ENCODE data around the gene PKP3. TPM values are rescaled to one million over a fixed set of nuclear protein-coding genes. Genes with fewer than 3 reads are reported as not detected.

Gene PKP3
- total and polyA plus RNA-seq, 2 donors (not counting 1 experiment from before 2014, with no cell fraction given), result 0.78 TPM; not detected in 1

DNA sequence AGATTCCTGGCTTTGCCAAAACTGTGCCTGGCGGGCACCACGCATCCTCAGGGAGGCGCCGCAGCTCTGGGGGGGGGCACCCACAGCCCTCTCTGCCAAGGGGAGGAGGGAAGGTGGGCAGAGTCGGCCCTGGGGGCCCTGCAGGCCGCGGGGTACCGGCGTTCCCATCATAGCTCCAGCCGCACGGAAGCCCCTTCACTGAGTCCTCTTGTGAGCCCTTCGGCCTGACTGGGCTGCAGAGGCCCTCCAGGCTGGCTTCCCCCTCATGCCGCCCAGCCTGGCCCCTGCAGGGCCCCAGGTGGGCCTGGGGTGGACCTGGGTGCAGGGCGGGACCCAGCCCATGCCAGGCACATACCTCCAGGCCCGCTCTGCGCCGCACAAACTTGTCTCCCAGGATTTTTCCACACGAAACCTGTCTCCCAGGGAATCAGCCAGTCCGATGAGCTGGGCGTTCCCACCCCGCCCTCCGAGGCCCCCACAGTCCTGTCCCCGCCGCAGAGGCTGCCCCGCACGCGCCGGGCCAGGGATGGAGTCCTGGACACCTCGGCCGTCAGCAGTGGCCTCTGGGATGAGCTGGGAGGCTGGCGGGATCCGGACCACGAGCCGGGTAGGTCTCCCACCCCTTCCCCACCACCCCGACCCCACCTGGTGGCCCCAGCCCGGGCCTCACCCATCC is 1.8 kb upstream of the PKP3 start:
- CTCF ChIA-PET, result no interaction called here
- no peaks in the 10 kb centered on the region for H3K79me2 ChIP-seq (ENCODE audit: control insufficient read depth, insufficient read depth, low read length)

DNA sequence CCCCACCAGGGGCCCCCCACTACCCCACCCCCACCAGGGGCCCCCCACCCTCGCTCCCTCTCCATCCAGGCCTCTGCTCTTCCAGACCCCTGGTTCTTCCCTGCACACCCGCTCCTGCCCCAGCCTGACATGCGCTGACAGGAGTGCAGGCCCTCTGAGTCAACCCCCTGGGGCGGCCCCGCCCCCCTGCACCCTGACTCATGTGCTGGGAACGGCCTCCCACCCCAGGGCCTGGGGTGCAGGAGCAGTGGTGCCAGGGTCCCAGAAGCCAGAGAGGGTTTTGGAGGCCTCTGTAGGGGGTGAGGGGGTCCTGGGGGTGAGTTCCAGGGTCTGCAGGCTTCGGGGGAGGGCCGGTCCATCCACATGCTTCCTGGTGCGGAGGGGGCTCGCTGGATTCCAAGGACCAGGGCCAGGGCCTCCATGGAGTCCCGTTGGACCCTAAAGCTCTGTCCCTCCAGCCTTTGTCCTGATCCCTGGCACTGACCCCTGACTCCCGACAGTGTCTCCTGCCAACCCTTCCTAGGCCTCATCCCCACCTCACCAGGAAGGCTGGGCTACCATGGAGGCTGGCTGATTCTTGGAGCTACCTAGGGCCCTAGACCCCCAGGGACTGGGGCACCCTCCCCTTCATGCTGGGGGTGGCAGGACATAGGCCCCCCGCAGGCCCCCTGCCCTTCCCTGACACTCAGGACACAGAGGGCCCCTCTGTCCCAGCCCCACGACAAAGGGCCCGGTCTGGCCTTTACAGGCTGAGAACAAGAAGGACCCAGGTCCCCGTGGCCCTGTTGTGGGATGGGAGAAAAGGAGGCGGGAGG is 583 bp upstream of the PKP3 start:
- TF ChIP-seq EZH2 (IDR thresholded peaks at IDR 0.05; ENCODE audit: borderline replicate concordance, insufficient read depth, low read depth, low read length, poor library complexity, severe bottlenecking), result no peak
- TF ChIP-seq, protein P1, sequence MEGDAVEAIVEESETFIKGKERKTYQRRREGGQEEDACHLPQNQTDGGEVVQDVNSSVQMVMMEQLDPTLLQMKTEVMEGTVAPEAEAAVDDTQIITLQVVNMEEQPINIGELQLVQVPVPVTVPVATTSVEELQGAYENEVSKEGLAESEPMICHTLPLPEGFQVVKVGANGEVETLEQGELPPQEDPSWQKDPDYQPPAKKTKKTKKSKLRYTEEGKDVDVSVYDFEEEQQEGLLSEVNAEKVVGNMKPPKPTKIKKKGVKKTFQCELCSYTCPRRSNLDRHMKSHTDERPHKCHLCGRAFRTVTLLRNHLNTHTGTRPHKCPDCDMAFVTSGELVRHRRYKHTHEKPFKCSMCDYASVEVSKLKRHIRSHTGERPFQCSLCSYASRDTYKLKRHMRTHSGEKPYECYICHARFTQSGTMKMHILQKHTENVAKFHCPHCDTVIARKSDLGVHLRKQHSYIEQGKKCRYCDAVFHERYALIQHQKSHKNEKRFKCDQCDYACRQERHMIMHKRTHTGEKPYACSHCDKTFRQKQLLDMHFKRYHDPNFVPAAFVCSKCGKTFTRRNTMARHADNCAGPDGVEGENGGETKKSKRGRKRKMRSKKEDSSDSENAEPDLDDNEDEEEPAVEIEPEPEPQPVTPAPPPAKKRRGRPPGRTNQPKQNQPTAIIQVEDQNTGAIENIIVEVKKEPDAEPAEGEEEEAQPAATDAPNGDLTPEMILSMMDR (IDR thresholded peaks at IDR 0.05), result no peak
- CTCF ChIA-PET, result no interaction called here
- POLR2A ChIA-PET, result no interaction called here
- Histone ChIP-seq H3K9me3 (ENCODE audit: control extremely low read depth in 1 of 3, control insufficient read depth in 2 of 3, insufficient read depth in 1 of 3, low read length in 2 of 3) (peaks cover 0 to under 1% (median 0%) of the 10 kb centered on the region in 3 donors), H3K4me3 (ENCODE audit: control extremely low read depth in 1 of 5, extremely low read depth in 1 of 5, insufficient read depth in 1 of 5, low read depth in 2 of 5, low read length in 4 of 5) (no peak overlapping the region), H3K27ac (ENCODE audit: low read length in 2 of 2) (no peak overlapping the region), H3K4me2 (replicated peaks; ENCODE audit: low read depth, low read length, poor library complexity, severe bottlenecking) (no peak overlapping the region), H3K79me2 (ENCODE audit: control insufficient read depth, insufficient read depth, low read length) (no peaks in the 10 kb centered on the region), H2AFZ (ENCODE audit: insufficient read depth, low read depth, low read length, poor library complexity, severe bottlenecking) (no peak overlapping the region), H3K27me3 (replicated peaks in 1 of 4; ENCODE audit: control extremely low read depth in 1 of 4, control insufficient read depth in 3 of 4, insufficient read depth in 4 of 4, low read length in 3 of 4) (peaks cover 0 to 4% (median 0%) of the 10 kb centered on the region in 4 experiments), H3K4me1 (ENCODE audit: control insufficient read depth in 2 of 2, insufficient read depth in 2 of 2, low read length in 2 of 2) (peaks cover 12 to 15% of the 10 kb centered on the region in 2 donors), H3K36me3 (replicated peaks in 1 of 2; ENCODE audit: control extremely low read depth in 1 of 2, control insufficient read depth in 1 of 2, extremely low read depth in 1 of 2, insufficient read depth in 2 of 2, low read length in 1 of 2) (no peaks in the 10 kb centered on the region), H4K20me1 (ENCODE audit: control insufficient read depth, insufficient read depth, low read length, poor library complexity, severe bottlenecking) (no peaks in the 10 kb centered on the region), H3K9ac (ENCODE audit: low read length) (no peak overlapping the region)
- ATAC-seq (ENCODE audit: low read depth), result no peak
- intact Hi-C loops (cut with micrococcal nuclease), result no loop called here
- H3K9me3 Mint-ChIP-seq (ENCODE audit: insufficient read depth), result no peaks in the 10 kb centered on the region
- no peak overlapping the region for H3K27ac Mint-ChIP-seq
- 92% methylated on average over 10 of the region's 17 CpGs for WGBS (ENCODE audit: insufficient coverage)
- peaks cover 2% of the 10 kb centered on the region for H3K4me1 Mint-ChIP-seq
- no peaks in the 10 kb centered on the region for H3K27me3 Mint-ChIP-seq
- no peak overlapping the region for H3K4me3 Mint-ChIP-seq
- DNase-seq, result no peak

More for the DNA sequence above, 1.8 kb upstream of the PKP3 start:
- POLR2A ChIA-PET, result no interaction called here
- no peak overlapping the region for H2AFZ ChIP-seq (ENCODE audit: insufficient read depth, low read depth, low read length, poor library complexity, severe bottlenecking)
- Mint-ChIP-seq H3K27me3 (no peaks in the 10 kb centered on the region), H3K4me1 (peaks cover 3% of the 10 kb centered on the region), H3K27ac (no peak overlapping the region), H3K9me3 (ENCODE audit: insufficient read depth) (no peaks in the 10 kb centered on the region), H3K4me3 (no peak overlapping the region)
- H3K4me1 ChIP-seq (ENCODE audit: control insufficient read depth in 2 of 2, insufficient read depth in 2 of 2, low read length in 2 of 2), result peaks cover 7 to 10% of the 10 kb centered on the region in 2 donors
- WGBS (ENCODE audit: insufficient coverage), result 95% methylated on average over 25 of the region's 36 CpGs
- intact Hi-C loops (cut with micrococcal nuclease), result no loop called here
- H4K20me1 ChIP-seq (ENCODE audit: control insufficient read depth, insufficient read depth, low read length, poor library complexity, severe bottlenecking), result no peaks in the 10 kb centered on the region
- no peak overlapping the region for H3K27ac ChIP-seq (ENCODE audit: low read length in 2 of 2)
- no peak for TF ChIP-seq EZH2 (IDR thresholded peaks at IDR 0.05; ENCODE audit: borderline replicate concordance, insufficient read depth, low read depth, low read length, poor library complexity, severe bottlenecking)
- no peak overlapping the region for H3K4me2 ChIP-seq (replicated peaks; ENCODE audit: low read depth, low read length, poor library complexity, severe bottlenecking)
- DNase-seq (no peak), ATAC-seq (ENCODE audit: low read depth) (no peak)
- H3K9ac ChIP-seq (ENCODE audit: low read length), result no peak overlapping the region
- H3K36me3 ChIP-seq (replicated peaks in 1 of 2; ENCODE audit: control extremely low read depth in 1 of 2, control insufficient read depth in 1 of 2, extremely low read depth in 1 of 2, insufficient read depth in 2 of 2, low read length in 1 of 2), result no peaks in the 10 kb centered on the region
- H3K9me3 ChIP-seq (ENCODE audit: control extremely low read depth in 1 of 3, control insufficient read depth in 2 of 3, insufficient read depth in 1 of 3, low read length in 2 of 3), result peaks cover 0 to 12% (median 0%) of the 10 kb centered on the region in 3 donors
- peaks cover 0 to 4% (median 0%) of the 10 kb centered on the region in 4 experiments for H3K27me3 ChIP-seq (replicated peaks in 1 of 4; ENCODE audit: control extremely low read depth in 1 of 4, control insufficient read depth in 3 of 4, insufficient read depth in 4 of 4, low read length in 3 of 4)
- no peak overlapping the region for H3K4me3 ChIP-seq (ENCODE audit: control extremely low read depth in 1 of 5, extremely low read depth in 1 of 5, insufficient read depth in 1 of 5, low read depth in 2 of 5, low read length in 4 of 5)
